ENCODE results near the gene ZBTB7A. TPM values are rescaled to one million over a fixed set of nuclear protein-coding genes. Genes with fewer than 3 reads are reported as not detected.

ZBTB7A gene
- total RNA-seq, 1 donor from 2014 or later, result 39.9 TPM

DNA sequence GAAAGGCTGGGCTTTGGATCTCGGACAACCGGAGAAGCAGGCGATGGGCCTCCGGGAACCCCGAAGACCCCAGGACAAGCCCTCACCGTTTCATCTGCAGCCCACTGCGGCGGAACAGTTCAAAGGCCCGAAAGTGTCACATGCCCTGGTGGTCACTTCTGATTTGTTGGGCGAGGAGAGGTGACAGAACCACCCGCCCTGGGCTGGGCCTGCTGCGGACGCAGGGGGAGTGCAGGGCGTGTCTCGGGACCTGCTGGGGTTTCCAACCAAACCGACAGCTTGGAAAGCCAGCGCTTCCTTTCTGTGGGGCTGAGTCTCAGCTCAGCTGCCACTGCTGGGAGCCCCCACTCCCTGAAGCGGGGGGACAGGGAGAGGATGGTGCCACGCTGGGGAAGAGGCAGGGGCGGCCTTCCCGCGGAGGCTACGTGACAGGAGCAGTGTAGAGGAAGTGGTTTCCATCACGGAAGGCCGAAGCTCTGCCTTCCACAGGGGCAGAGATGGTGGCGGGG is 22.8 kb upstream of the ZBTB7A start:
- Mint-ChIP-seq H3K4me3 (ENCODE audit: low read depth) (peak overlapping the region; percentile 81), H3K4me1 (ENCODE audit: low read depth) (peaks cover 27% of the 10 kb centered on the region), H3K9me3 (no peaks in the 10 kb centered on the region), H3K36me3 (ENCODE audit: low read depth) (peaks cover 16% of the 10 kb centered on the region), H3K27me3 (ENCODE audit: low read depth) (no peaks in the 10 kb centered on the region), H3K27ac (peak overlapping the region; percentile 94)
- intact Hi-C loops (cut with micrococcal nuclease), result loop anchor here (1.0 to 5.0 kb wide), 3 partner anchors 15 to 33 kb away; partner anchors contain the start of genes MAP2K2 and ZBTB7A
- DNase-seq (ENCODE audit: low spot score), result peak; percentile 72

- intact Hi-C loops (cut with micrococcal nuclease), result loop anchor here (1.0 to 5.0 kb wide), 3 partner anchors 14 to 33 kb away; partner anchors contain the start of genes MAP2K2 and ZBTB7A
These were observed 22.3 kb upstream of the ZBTB7A start for GRCh38 chr19:4088975-4089374.

DNA sequence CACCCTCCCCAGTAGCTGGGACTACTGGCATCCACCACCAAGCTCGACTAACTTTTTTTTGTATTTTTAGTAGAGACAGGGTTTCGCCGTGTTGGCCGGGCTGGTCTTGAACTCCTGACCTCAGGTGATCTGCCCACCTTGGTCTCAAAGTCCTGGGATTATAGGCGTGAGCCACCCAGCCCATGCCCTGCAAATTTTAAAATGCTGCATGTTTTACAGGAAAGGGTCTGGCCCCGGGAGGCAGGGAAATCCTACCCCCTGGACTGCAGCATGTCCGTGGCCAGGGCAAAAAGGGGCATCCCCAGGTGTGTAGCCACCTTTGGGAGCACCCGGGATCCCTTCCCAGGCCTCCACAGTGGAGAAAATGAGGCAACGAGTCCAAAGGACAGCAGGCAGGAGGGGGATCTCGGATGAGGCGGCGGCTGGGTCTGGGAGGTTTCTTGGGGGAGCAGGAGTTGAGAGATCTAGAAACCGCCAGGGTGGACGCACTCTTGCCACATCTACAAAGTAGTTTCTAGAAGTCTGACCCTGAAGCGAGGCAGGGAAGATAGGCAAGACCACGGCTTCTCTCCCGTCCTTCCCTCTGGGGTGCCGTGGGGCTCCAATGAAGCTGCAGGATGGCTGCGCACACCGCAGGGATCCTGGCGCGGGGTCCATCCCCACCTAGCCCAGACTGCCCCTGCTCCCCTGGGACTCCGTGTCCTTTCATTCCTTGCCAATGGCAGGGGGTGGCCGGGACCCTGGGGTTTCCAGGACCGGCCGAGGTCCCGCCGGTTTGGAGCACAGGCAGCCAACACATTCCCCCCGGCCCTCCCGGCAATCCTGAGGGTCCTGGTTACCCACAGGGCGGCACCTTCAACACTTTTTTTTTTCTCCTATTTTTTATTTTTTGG is 21.3 kb upstream of the ZBTB7A start:
- Mint-ChIP-seq H3K27me3 (ENCODE audit: low read depth) (no peaks in the 10 kb centered on the region), H3K9me3 (no peaks in the 10 kb centered on the region), H3K27ac (peak overlapping the region; percentile 94), H3K4me1 (ENCODE audit: low read depth) (peaks cover 31% of the 10 kb centered on the region), H3K4me3 (ENCODE audit: low read depth) (peak overlapping the region; percentile 68), H3K36me3 (ENCODE audit: low read depth) (peaks cover 8% of the 10 kb centered on the region)
- DNase-seq (ENCODE audit: low spot score), result no peak
- intact Hi-C loops (cut with micrococcal nuclease), result loop anchor here (2.0 to 5.0 kb wide), 2 partner anchors 13 to 34 kb away; partner anchors contain the start of gene MAP2K2

More at GRCh38 chr19:4088975-4089374, 22.3 kb upstream of the ZBTB7A start:
- Mint-ChIP-seq H3K27ac (peak overlapping the region; percentile 94), H3K9me3 (no peaks in the 10 kb centered on the region), H3K27me3 (ENCODE audit: low read depth) (no peaks in the 10 kb centered on the region), H3K36me3 (ENCODE audit: low read depth) (peaks cover 16% of the 10 kb centered on the region), H3K4me1 (ENCODE audit: low read depth) (peaks cover 29% of the 10 kb centered on the region), H3K4me3 (ENCODE audit: low read depth) (peak overlapping the region; percentile 81)
- peak; percentile 77 for DNase-seq (ENCODE audit: low spot score)

GRCh38 chr19:4086411-4086867 is 19.7 kb upstream of the ZBTB7A start:
- peak overlapping the region; percentile 63 for H3K27ac Mint-ChIP-seq
- no peaks in the 10 kb centered on the region for H3K9me3 Mint-ChIP-seq
- H3K27me3 Mint-ChIP-seq (ENCODE audit: low read depth), result no peaks in the 10 kb centered on the region
- no peak for DNase-seq (ENCODE audit: low spot score)
- intact Hi-C loops (cut with micrococcal nuclease), result loop anchor here (5.0 kb wide), 1 partner anchor 36 kb away; the partner anchor contains the start of gene MAP2K2
- peaks cover 7% of the 10 kb centered on the region for H3K36me3 Mint-ChIP-seq (ENCODE audit: low read depth)
- H3K4me3 Mint-ChIP-seq (ENCODE audit: low read depth), result peak overlapping the region; percentile 8
- peaks cover 31% of the 10 kb centered on the region for H3K4me1 Mint-ChIP-seq (ENCODE audit: low read depth)

DNA sequence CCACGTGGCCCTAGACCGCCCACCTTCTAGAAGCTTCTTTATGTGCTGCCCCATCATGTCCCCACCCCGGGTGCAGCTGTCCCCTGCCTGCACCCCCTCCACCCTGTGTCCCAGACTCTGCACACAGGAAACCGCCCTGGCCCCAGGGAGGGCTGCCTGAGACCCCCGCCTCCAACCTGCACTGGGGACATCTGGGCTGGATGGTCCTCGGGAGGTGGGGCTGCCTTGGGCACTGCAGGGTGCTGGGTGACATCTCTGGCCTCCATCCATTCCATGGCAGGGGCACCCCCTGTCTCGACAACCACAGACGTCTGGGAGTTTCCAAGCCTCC is 17.8 kb upstream of the ZBTB7A start:
- no peaks in the 10 kb centered on the region for H3K9me3 Mint-ChIP-seq
- peaks cover under 1% of the 10 kb centered on the region for H3K36me3 Mint-ChIP-seq (ENCODE audit: low read depth)
- intact Hi-C loops (cut with micrococcal nuclease), result no loop called here
- H3K4me1 Mint-ChIP-seq (ENCODE audit: low read depth), result peaks cover 24% of the 10 kb centered on the region
- DNase-seq (ENCODE audit: low spot score), result no peak
- no peaks in the 10 kb centered on the region for H3K27me3 Mint-ChIP-seq (ENCODE audit: low read depth)
- H3K27ac Mint-ChIP-seq, result peak overlapping the region; percentile 78
- H3K4me3 Mint-ChIP-seq (ENCODE audit: low read depth), result peak overlapping the region; percentile 21

- Mint-ChIP-seq H3K27me3 (ENCODE audit: low read depth) (no peaks in the 10 kb centered on the region), H3K9me3 (no peaks in the 10 kb centered on the region), H3K27ac (peak overlapping the region; percentile 78), H3K36me3 (ENCODE audit: low read depth) (no peaks in the 10 kb centered on the region), H3K4me3 (ENCODE audit: low read depth) (peak overlapping the region; percentile 21), H3K4me1 (ENCODE audit: low read depth) (peaks cover 18% of the 10 kb centered on the region)
- intact Hi-C loops (cut with micrococcal nuclease), result no loop called here
- peak; percentile 38 for DNase-seq (ENCODE audit: low spot score)
These were observed 17.2 kb upstream of the ZBTB7A start for GRCh38 chr19:4083677-4084546.

GRCh38 chr19:4082172-4082571 is 15.5 kb upstream of the ZBTB7A start:
- Mint-ChIP-seq H3K9me3 (no peaks in the 10 kb centered on the region), H3K4me3 (ENCODE audit: low read depth) (no peak overlapping the region), H3K27me3 (ENCODE audit: low read depth) (no peaks in the 10 kb centered on the region), H3K27ac (no peak overlapping the region), H3K36me3 (ENCODE audit: low read depth) (no peaks in the 10 kb centered on the region), H3K4me1 (ENCODE audit: low read depth) (peaks cover 22% of the 10 kb centered on the region)
- DNase-seq (ENCODE audit: low spot score), result no peak
- intact Hi-C loops (cut with micrococcal nuclease), result no loop called here

DNA sequence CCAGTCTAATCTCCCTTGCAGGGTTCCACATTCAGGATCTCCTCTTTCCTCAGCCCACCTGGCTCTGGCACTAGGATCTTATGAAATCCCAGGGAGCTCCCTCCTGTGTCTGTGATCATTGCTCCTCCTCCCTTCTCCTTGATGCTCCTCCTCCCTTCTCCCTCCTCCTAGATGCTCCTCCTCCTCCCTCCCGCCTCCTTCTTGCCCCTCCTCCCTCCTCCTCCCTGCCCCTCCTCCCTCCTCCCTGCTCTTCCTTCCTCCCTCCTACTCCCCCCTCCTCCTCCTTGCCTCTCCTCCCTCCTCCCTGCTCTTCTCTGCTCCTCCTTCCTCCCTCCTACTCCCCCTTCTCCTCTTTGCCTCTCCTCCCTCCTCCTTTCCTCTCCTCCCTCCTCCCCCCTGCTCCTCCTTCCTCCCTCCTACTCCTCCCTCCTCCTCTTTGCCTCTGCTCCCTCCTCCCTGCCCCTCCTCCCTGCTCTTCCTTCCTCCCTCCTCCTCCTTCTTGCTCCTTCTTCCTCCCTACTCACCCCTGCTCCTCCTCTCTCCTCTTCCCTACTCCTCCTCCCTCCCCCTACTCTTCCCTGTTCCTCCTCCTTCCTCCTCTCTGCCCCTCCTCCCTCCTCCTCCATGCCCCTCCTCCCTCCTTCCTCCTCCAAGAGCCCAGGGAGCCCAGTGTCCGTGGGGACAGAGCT is 14.9 kb upstream of the ZBTB7A start:
- H3K9me3 Mint-ChIP-seq, result no peaks in the 10 kb centered on the region

DNA sequence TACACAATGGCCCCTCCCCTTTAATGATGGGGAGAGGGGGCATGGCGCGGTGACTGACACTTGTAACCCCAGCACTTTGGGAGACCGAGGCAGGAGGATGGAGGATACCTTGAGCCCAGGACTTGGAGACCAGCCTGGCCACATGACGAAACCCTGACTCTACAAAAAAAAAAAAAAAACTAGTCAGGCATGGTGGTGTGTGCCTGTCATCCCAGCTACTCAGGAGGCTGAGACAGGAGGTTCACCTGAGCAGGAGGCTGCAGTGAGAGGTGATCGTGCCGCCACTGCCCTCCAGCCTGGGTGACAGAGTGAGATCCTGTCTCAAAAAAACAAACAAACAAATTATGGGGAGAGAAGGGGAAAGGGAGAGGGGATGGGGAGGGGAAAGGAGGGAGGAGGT is 13.8 kb upstream of the ZBTB7A start:
- H3K27me3 Mint-ChIP-seq (ENCODE audit: low read depth), result no peaks in the 10 kb centered on the region
- no peak overlapping the region for H3K4me3 Mint-ChIP-seq (ENCODE audit: low read depth)
- intact Hi-C loops (cut with micrococcal nuclease), result no loop called here
- H3K4me1 Mint-ChIP-seq (ENCODE audit: low read depth), result peaks cover 21% of the 10 kb centered on the region
- H3K36me3 Mint-ChIP-seq (ENCODE audit: low read depth), result no peaks in the 10 kb centered on the region
- DNase-seq (ENCODE audit: low spot score), result no peak
- H3K27ac Mint-ChIP-seq, result no peak overlapping the region
- H3K9me3 Mint-ChIP-seq, result no peaks in the 10 kb centered on the region

More for the DNA sequence above, 14.9 kb upstream of the ZBTB7A start:
- intact Hi-C loops (cut with micrococcal nuclease), result no loop called here
- no peaks in the 10 kb centered on the region for H3K27me3 Mint-ChIP-seq (ENCODE audit: low read depth)
- H3K4me3 Mint-ChIP-seq (ENCODE audit: low read depth), result no peak overlapping the region
- peaks cover 24% of the 10 kb centered on the region for H3K4me1 Mint-ChIP-seq (ENCODE audit: low read depth)
- H3K36me3 Mint-ChIP-seq (ENCODE audit: low read depth), result no peaks in the 10 kb centered on the region
- no peak overlapping the region for H3K27ac Mint-ChIP-seq
- no peak for DNase-seq (ENCODE audit: low spot score)

GRCh38 chr19:4077800-4078684 is 11.3 kb upstream of the ZBTB7A start:
- DNase-seq (ENCODE audit: low spot score), result peak; percentile 50
- intact Hi-C loops (cut with micrococcal nuclease), result no loop called here
- H3K27ac Mint-ChIP-seq, result peak overlapping the region; percentile 61
- H3K4me3 Mint-ChIP-seq (ENCODE audit: low read depth), result peak overlapping the region; percentile 53
- H3K27me3 Mint-ChIP-seq (ENCODE audit: low read depth), result no peaks in the 10 kb centered on the region
- peaks cover 22% of the 10 kb centered on the region for H3K4me1 Mint-ChIP-seq (ENCODE audit: low read depth)
- H3K9me3 Mint-ChIP-seq, result no peaks in the 10 kb centered on the region
- no peaks in the 10 kb centered on the region for H3K36me3 Mint-ChIP-seq (ENCODE audit: low read depth)

DNA sequence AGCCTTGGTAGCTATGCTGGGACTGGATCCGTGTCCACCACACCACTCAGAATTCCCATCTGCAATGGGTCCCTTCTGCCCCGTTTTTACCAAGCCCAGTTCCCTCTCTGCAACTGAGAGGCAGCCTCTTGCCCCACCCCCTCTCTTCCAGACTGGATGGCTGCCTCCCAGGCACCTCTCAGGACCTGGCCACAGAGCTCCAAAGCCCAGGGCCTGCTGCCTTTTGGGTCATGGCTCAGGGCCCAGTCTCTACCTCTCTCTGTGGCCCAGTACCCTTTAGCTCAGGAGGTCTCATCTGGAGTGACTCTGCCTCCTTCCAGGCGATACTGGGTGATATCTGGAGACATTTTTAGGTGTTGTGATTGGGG is 10.3 kb upstream of the ZBTB7A start:
- peak overlapping the region; percentile 51 for H3K27ac Mint-ChIP-seq
- no peak for DNase-seq (ENCODE audit: low spot score)
- no peaks in the 10 kb centered on the region for H3K36me3 Mint-ChIP-seq (ENCODE audit: low read depth)
- no peaks in the 10 kb centered on the region for H3K9me3 Mint-ChIP-seq
- peaks cover 22% of the 10 kb centered on the region for H3K4me1 Mint-ChIP-seq (ENCODE audit: low read depth)
- H3K27me3 Mint-ChIP-seq (ENCODE audit: low read depth), result no peaks in the 10 kb centered on the region
- intact Hi-C loops (cut with micrococcal nuclease), result no loop called here
- no peak overlapping the region for H3K4me3 Mint-ChIP-seq (ENCODE audit: low read depth)
